ENCODE results near the gene TTF2.

Gene TTF2

DNA sequence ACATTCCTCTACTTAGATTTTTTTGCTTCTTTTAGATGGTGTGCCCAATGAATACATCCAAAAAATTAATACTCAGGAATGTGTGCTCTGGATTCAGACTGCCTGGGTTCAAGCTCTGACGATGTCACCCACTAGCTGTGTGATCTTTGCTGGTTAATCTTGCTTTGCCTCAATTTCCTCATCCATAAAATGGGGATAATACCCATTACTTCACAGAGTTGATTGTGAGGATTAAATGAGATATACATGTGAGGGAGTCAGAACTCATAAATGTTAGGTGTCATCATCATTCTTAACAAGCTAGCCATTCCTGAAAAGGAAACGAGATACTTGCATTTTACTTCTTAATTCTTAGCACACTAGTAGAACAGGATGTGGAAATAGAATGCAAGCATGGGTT is 12.9 kb upstream of the TTF2 start:
- no peak for DNase-seq

DNA sequence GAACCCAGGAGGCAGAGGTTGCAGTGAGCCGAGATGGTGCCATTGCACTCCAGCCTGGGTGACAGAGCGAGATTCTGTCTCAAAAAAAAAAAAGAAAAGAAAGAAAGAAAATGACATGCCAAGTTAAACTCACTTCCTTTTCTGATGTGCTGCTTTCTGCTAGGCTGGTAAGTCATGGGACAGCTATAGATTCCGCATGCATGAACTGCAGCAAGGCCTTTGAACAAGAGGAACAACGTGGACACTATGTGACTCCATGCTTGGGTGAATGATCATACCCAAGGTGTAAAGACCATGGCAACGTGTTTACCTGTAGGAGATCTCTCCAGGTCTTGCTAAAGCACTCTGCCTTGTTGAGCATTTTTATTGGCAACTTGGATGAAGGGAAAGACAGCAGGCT is 10.3 kb upstream of the TTF2 start:
- no peak for DNase-seq

DNA sequence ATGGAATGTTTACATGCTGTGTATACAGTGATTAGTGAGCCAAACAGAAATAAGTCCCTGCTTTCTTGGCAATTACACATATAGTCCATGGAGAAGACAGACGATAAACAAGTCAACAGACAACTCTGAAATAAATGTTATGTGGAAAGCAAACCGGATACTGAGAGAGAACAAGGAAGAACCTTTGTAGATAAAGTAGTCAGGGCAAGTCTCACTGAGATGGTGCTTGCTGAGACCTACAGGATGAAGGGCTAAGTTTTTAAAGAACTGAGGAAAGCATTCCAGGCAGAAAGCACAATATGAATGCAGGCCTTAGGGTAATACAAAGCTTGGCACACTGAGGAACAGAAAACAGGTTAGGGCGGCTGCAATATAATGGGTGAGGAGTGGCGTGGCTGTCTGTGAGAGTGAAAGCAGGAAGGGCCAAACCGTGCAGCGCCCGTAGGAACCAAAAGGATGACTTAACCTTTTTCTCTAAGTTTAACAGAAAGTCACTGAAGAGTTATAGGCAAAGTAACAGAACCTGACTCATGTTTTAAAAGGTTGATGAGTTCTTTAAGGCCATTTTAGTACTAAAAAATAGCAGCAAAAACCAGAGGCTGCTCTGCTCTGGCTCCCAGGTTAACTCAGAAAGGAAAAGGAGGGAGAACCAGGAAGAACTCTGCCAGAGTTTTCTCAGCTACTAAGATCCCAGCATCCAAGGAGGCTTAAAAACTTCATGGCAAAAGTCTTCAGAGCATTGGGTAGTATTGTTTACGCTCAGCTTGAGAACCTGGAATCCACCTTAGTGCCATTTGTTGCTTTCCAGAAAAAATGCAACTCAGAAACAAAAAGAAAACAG is 8.7 kb upstream of the TTF2 start:
- DNase-seq = no peak

DNA sequence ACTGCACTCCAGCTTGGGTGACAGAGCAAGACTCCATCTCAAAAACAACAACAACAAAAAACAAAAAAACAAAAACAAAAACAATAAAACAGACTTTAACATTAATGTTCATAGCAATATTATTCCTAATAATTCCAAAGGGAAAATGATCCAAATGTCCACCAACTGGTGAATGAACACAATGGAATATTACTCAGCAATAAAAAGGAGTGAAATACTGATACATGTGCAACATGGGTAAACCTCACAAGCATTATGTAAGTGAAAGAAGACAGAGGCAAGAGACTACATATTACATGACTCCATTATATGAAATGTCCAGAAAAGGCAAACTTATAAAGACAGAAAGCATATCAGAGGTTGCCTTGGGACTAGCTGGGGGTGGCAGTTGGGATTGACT is 6.1 kb upstream of the TTF2 start:
- no peak for DNase-seq

DNA sequence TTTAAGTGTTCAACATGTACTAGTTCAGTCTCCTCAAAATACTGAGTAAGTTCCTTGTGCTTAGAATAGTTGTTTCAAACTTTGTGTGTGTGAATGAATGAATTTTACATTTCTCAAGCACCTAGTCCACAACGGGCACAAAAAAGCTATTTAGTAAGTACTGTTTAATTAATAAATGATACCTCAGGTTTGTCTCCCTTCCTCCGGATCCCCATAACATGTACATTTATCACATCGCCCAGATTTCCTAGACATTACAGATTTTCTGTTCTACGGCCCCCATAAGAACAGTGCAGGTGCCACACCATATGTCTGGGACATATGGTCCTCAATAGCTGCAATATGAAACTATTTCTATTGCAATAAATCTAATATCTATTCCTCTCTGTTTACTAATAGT is 1.3 kb upstream of the TTF2 start:
- no peak for DNase-seq

DNA sequence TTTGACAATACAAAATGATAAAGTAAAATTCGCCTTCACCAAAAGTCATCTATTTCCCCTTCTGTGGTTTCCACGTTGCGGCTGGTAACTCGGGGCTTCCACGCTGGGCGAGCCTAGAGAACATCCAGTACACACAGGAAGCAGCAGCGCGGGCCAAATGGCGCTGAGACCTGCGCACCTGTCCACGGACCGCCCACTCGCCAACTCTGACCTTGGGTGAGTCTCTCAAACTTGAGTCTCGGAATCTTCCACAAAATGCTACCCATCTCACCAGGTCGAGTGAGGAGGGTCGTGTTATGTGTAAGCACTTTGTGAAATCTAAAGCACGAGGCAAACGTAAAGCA is 820 bp upstream of the TTF2 start:
- peak; percentile 57 for DNase-seq

DNA sequence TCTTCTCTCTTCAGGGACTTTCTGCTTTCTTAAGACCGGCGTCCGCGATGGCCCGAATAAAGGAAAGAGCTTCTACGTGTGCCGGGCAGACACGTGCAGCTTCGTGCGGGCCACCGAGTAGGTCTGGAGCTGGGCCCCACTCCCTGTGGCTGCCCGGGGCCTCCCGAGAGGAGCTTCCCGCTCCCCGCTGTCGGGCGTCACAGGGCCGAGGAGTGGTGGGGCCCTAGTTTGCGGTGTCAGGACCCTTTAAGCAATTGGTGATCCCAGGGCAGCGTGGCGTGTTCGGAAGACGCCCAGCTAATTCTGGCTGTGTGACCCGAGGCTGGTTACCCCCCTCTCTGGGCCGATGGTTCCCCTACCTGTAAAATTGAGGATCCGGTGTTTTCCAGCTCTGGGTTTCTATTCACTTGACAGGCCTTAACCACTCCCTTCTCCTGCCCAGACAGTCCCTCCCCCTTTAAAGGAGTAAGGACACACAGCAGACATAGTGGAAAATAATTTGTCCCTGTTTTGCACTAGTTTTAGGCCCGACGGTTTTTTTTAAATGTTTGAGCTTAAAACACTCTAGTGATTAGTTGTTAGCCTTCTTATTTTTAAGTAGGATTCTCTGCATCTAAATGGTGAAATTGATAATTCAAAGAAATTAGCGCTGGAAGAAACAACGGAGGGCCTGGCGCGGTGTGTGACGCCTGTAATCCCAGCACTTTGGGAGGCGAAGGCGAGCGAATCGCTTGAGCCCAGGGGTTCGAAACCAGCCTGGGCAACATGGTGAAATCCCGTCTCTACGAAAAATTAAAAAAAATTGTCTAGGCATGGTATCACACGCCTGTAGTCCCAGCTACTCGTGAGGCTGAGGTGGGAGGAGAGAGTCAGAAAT is 553 bp downstream of the TTF2 start:
- no peak for DNase-seq

DNA sequence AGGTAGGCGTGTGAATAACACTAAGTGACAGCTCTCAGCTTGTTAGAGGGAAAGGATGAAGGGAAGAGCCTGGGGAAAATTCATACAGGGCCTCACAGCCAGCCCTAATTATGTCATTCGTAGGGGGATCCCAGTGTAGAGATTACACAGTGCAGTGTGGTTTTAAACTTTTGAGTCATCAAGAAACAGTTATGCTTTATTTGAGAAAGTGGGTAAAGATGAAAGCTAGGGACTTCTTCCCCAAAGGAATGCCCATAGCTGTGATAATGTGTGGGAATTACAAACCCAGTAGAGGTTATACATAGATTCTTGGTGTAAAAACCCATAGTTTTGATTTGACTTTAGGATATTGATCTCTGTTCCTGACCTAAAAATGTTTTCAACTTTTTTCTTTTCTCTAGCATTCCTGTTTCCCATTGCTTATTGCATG is 1.9 kb downstream of the TTF2 start:
- DNase-seq = no peak

DNA sequence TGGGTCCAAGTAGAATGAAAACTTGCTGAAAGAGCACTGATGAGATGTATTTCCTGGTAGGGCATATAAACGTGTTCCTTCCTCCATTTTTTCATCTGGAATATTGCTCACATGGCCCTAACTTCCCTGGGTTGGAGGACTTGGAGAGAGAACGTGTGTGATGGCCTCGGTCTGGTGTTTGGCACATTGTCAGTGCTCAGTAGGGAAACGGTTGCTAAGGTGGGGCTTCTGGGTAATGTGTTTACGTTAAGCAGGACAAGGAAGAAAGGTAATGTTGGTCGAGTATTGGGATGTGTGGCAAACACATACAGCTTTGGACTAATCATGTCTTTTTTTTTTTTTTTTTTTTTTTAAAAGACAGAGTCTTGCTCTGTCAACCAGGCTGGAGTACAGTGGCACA is 6.2 kb downstream of the TTF2 start:
- DNase-seq = no peak

DNA sequence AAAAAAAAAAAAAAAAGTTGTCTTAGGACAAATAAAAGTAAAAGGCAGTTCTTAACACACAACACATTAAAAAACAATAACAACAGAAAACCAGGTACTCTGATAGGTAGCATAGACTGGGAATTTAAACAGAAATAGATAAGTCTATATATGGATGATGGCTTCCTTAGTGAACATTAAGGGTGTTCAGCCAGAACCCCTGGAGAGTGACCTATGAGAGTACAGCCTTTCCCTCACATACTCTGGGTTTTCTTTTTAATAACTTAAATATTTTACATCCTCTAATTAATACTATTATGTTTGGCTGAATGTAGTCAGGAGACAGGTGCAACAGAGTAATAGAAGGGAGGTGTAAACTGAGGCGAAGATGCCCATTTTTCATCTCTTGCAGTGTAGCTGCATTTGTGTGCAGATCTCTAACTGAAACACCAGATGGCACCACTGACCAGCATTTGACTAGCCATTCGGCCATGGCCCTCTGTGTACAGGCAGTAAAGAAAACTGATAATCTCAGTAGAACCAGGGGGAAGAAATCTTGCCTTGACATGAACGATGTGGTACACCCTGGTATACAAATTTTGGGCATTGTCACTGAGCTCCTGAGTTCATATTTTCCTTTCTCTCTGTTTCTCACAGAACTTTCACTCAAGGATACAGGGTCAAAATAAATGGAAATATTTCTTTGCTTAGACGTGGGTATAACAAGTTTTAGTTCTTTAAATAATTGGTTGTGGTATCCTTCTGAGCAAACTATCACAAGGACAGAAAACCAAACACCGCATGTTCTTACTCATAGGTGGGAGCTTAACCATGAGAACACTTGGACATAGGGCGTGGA is 7.6 kb downstream of the TTF2 start:
- DNase-seq = peak; percentile 42

DNA sequence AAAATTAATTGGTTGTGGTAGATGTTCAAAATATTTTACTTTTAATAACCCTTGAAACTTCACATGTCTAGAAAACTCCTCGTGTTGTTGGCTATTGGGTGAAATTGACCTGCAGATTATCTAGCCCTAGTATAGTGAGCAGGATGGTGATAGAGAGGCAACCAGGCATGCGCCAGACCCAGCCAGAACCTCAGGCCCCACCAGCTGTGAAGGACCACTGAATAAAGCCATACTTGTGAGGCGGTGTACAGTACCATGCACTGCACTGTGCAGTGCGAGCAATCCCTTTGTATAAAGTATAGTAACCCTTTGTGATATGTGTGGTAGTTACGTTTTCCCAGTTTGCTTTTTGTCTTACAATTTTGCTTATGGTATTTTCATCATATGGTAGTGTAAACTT is 8.5 kb downstream of the TTF2 start:
- no peak for DNase-seq

DNA sequence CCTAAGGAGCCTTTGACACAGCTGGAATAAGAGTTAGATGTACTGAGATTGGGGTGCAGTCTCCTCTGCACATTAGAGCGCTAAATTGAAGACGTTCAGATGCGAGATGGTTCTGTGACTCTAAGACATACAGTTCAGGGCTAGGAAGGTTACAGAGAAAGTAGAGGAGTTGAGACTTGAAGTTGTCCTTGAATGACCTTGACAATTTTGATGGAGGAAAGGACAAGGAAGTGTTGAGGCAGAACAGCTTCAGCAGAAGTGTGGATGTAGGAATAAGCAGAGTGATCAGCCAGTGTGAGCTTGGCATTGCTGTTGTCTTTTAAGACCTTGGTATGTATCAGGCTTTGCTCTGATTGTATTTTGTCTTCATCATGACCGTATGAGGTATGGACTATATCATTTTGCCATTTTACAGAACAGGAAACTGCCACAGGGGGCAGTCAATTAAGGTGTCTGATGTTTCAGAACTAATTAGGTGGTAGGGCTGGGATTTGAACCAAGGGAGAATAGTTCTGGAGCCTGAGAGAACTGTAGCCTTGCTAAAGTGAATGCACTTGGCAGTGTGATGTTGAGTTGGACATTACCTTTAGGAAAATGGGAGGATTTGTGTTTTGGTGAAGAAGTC is 9.2 kb downstream of the TTF2 start:
- no peak for DNase-seq

DNA sequence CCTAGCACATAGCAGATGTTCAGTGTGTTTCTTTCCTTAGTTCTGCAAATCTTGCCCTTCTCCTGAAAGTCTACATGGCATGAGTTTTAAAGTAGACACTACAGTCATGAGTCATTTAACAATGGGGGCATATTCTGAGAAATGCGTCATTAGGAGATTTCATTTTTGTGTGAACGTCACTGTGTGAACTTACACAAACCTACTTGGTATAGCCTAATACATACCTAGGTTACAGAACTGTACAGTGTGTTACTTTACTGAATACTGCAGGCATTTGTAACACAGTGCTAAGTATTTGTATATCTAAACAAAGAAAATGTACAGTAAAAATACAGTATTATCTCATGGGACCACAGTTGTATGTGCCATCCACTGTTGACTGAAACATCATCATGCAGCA is 10.0 kb downstream of the TTF2 start:
- DNase-seq = no peak

DNA sequence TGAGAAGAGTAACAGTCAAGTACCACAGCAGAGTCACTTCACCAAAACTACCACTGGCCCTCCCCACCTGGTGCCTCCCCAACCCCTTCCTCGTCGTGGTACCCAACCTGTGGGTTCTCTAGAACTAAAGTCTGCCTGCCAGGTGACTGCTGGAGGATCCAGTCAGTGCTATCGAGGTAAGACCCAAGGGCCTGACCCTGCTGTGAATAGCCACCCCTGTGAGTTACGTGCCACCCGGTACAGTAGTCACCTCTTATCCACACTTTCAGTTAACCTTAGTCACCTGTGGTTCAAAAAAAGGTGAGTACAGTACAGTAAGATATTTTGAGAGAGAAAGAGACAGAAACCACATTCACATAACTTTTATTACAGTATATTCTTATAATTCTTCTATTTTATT is 16.5 kb downstream of the TTF2 start:
- DNase-seq = no peak

DNA sequence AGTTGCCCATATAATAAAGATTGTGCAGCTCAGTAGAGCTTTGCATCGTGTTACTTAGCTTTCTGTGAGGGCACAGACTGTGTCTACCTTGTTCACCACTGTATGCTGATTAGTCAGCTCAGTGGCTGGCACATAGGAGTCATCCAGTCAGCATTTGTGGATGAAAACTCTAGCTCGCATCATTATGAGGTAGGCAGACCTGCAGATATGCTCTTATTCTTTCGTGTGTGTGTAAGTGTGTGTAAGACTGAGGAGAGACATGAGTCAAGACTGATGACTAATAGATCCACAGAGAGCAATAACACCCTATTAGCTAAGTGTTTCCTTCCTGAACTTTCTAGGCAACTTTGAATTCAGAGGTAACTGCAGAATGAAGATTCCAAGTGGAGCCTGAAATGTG is 17.1 kb downstream of the TTF2 start:
- no peak for DNase-seq

DNA sequence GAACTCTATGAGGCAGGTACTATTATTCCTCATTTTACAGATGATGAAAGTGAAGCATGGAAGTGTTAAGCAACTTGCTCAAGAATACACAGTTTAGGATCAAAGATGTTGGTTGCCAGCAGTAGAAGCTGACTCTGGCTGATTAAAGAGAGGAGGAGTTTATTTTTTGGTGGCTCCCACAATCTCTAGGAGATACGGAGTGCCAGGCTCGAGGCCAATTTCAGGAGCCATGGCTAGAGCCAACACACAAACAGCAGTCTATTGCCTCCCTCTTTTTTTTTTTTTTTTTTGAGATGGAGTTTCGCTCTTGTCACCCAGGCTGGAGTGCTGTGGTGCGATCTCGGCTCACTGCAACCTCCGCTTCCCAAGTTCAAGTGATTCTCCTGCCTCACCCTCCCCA is 19.6 kb downstream of the TTF2 start:
- DNase-seq = no peak

DNA sequence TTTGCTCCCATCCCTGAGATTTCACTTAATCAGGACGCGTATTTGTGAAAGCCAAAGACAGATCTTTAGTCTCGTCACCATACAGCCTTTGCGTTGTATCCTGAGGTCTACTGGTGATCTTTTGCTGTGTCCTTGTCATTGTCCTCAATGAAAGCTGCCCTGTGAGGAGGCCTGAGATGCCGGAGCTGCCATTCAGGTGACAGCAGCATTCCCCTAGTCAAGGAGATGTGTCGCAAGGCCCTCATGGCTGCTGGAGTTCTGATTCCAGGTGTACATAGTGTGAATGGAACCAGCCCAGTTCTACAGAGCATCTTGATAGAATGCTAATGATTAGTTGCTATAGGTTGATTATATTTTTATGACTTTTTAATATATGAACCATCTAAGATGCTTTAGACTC is 24.1 kb downstream of the TTF2 start:
- no peak for DNase-seq

DNA sequence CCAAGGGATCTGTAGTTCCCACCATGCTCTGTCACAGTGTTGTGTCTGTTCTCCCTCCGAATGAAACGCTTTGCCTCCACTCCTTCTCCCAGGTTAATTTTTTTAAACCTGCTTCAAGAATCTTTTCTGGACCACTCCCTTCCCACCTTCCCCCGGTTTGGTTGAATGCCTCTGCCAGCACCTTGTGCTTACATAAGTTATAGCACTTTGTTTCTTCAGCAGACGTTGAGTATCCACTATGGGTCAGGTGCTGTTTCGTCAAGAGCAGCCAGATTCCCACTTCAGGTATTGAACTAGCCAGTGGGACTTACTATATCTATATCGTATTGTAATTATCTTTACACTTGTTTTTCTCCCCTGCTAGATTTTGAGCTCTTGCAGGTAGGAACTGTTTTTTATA is 27.6 kb downstream of the TTF2 start:
- DNase-seq = no peak

DNA sequence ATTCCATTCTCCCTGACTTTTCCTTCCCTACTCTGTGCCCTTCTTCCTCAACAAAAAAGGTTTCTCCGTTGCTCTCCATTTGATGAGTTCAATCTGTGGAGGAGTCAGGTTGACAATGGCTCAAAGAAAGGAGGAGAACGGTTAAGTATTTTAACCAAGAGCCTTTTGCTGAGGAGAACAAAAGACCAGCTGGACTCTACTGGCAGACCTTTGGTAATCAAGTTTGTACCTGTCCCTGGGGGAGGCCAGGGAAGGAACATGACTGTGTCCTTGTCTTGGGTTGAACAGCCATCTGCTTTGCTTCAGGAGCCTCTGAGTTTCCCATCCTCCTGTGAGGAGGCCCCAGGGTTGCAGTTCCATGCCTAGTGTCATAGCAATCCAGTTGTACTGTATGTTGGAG is 29.9 kb downstream of the TTF2 start:
- DNase-seq = no peak

DNA sequence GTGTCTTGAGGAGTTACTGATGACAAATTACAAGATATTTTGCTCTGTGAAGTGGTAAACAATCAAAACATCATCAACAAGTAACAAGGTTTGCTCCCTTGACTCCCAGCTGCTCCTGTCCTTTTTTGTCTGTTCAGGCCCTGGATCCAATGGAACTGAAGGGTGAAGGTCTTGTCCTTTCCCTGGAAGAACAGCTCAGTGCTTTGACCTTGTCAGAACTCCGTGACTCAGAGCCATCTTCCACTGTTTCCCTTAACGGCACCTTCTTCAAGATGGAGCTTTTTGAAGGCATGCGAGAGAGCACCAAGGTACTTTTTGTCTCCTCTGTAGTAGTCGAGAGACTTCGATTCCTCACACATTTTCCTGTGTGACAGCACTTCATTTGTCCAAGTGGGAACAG is 32.5 kb downstream of the TTF2 start:
- DNase-seq = no peak

DNA sequence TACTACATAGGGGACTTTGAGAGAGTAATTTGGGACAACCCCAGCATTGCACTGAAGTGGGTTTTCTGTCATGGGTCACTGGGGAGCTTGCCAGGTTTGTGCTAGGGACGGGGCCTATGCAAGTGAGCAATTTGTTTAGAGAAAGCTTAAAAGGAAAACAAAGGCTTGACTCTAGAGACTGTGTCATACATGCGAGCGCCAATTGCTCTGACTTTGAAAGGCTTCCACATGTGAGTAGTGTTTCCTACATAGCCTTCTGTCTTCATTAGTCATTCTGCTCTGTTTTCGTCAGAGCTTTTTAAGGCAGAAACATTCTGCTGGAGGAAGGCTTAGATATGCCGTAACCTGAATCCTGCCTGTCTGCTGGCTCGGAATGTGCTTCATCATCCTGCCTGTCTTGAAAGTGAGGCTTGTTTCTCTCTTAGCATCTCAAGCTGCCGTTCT is 33.0 kb downstream of the TTF2 start:
- DNase-seq = no peak

DNA sequence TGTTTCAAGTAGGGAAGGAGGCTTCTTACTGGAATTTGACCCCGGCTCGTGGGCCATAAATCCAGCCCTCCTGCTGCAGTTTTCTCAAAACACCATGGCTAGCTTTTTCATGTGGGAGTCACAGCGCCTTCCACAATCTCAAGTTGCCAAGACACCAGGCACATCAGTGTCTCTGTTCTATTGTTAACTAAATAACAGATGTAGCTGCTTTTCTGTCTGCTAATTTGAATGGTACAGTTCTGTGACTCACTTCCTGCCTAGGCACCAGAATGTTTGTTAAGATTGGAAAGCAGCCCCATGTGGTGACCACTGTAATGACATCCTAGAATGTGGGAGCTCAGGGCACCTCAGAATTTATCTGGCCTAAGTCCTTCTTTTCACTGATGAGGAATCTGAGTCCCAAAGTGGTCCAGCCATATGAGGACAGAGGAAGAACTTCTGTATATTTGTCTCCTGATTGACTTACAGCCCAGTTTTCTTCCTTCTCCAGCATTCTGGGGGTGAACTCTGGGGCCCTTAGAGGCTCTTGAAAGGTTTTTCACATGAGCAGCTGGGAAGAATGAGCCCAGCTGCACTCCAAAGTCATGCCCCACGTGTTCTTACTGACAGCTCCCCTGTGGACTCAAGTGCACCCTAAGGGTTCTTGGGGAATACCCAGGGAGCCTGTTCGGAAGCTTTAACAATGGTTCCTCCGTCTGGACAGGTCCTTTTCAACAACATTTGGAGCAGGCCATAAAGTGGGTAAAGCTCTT is 33.9 kb downstream of the TTF2 start:
- no peak for DNase-seq
